Putamen (tissue), 1 donor: ENCODE results near the gene ZMYND19.
"Not testable (repeated sequence)": the region's sequence is repeated elsewhere in the genome, so short reads cannot be mapped to it uniquely, and the experiment has no call there.

ENCODE experiments used
- DNase-seq: peaks from one replicate; pipeline ENCODE4 v3.0.0-alpha.2; 2016; ENCODE audit warnings: low spot score

ZMYND19 gene

GRCh38 chr9:137614631-137615386, 24.5 kb upstream of the ZMYND19 start:
- DNase-seq: no peak

GRCh38 chr9:137613738-137614523, 23.6 kb upstream of the ZMYND19 start:
- no peak for DNase-seq

GRCh38 chr9:137613259-137613658, 22.9 kb upstream of the ZMYND19 start:
- no peak for DNase-seq

GRCh38 chr9:137612741-137613142, 22.4 kb upstream of the ZMYND19 start:
- no peak for DNase-seq

- no peak for DNase-seq
Measured at GRCh38 chr9:137611623-137612609, 21.6 kb upstream of the ZMYND19 start.

GRCh38 chr9:137610944-137611343, 20.6 kb upstream of the ZMYND19 start:
- DNase-seq: no peak

GRCh38 chr9:137607141-137607857, 17.0 kb upstream of the ZMYND19 start:
- DNase-seq: no peak

- DNase-seq: no peak
Measured at GRCh38 chr9:137606734-137607138, 16.4 kb upstream of the ZMYND19 start.

GRCh38 chr9:137606005-137606621, 15.8 kb upstream of the ZMYND19 start:
- DNase-seq: no peak

- peak; percentile 93 for DNase-seq
Measured at GRCh38 chr9:137605121-137606004, 15.1 kb upstream of the ZMYND19 start, which contains the start of gene ARRDC1. TSS of gene ARRDC1 (plus strand) at chr9:137605686. CDS start at chr9:137605718, 32 bp downstream.

- DNase-seq: no peak
Measured at GRCh38 chr9:137604345-137605086, 14.2 kb upstream of the ZMYND19 start.

- DNase-seq: no peak
Measured at GRCh38 chr9:137603879-137604278, 13.6 kb upstream of the ZMYND19 start.

- no peak for DNase-seq
Measured at GRCh38 chr9:137602661-137603060, 12.3 kb upstream of the ZMYND19 start.

- DNase-seq: no peak
Measured at GRCh38 chr9:137598943-137599342, 8.6 kb upstream of the ZMYND19 start.

- DNase-seq: not testable (repeated sequence)
Measured at GRCh38 chr9:137596577-137596976, 6.3 kb upstream of the ZMYND19 start.

GRCh38 chr9:137593176-137593575, 2.9 kb upstream of the ZMYND19 start:
- no peak for DNase-seq

GRCh38 chr9:137592767-137593166, 2.5 kb upstream of the ZMYND19 start:
- DNase-seq: peak; percentile 69

- no peak for DNase-seq
Measured at GRCh38 chr9:137590123-137590468, 216 bp downstream of the ZMYND19 start.

GRCh38 chr9:137589441-137590122, 730 bp downstream of the ZMYND19 start:
- no peak for DNase-seq
